DMS 273 (cell line): ENCODE measurements around the gene CCL19.

Experiments used
- DNase-seq: peaks from one replicate; lab custom pipeline; 2025; ENCODE audit not compliant: unreplicated experiment; lab: John Stamatoyannopoulos, UW

Gene CCL19

GRCh38 chr9:34701023-34701768 lies 10.1 kb upstream of the CCL19 start:
- peak; percentile 89 for DNase-seq

GRCh38 chr9:34694811-34695210 lies 3.7 kb upstream of the CCL19 start:
- no peak for DNase-seq

GRCh38 chr9:34693560-34693959 lies 2.5 kb upstream of the CCL19 start:
- no peak for DNase-seq

GRCh38 chr9:34691936-34692315 lies 850 bp upstream of the CCL19 start:
- no peak for DNase-seq

- no peak for DNase-seq
Measured at GRCh38 chr9:34689512-34689911, 1.6 kb downstream of the CCL19 start.

GRCh38 chr9:34689116-34689470 lies 2.0 kb downstream of the CCL19 start:
- no peak for DNase-seq

- no peak for DNase-seq
Measured at GRCh38 chr9:34688329-34689115, 2.6 kb downstream of the CCL19 start.

- DNase-seq, result no peak
Measured at GRCh38 chr9:34687276-34688030, 3.6 kb downstream of the CCL19 start.

GRCh38 chr9:34686732-34687131 lies 4.3 kb downstream of the CCL19 start:
- DNase-seq, result no peak

- DNase-seq, result no peak
Measured at GRCh38 chr9:34686231-34686630, 4.8 kb downstream of the CCL19 start.

GRCh38 chr9:34685591-34685990 lies 5.5 kb downstream of the CCL19 start:
- no peak for DNase-seq

- DNase-seq, result no peak
Measured at GRCh38 chr9:34684816-34685215, 6.3 kb downstream of the CCL19 start.

- no peak for DNase-seq
Measured at GRCh38 chr9:34684145-34684544, 6.9 kb downstream of the CCL19 start.

GRCh38 chr9:34675869-34676268 lies 15.2 kb downstream of the CCL19 start:
- DNase-seq, result no peak

- peak; percentile 93 for DNase-seq
Measured at GRCh38 chr9:34675048-34675714, 15.9 kb downstream of the CCL19 start.

- DNase-seq, result no peak
Measured at GRCh38 chr9:34674440-34674839, 16.6 kb downstream of the CCL19 start.

GRCh38 chr9:34671307-34671706 lies 19.8 kb downstream of the CCL19 start:
- DNase-seq, result peak; percentile 10

GRCh38 chr9:34669809-34670562 lies 21.1 kb downstream of the CCL19 start:
- DNase-seq, result no peak

GRCh38 chr9:34665381-34666250 lies 25.5 kb downstream of the CCL19 start:
- peak; percentile 96 for DNase-seq

GRCh38 chr9:34665067-34665380 lies 26.1 kb downstream of the CCL19 start:
- no peak for DNase-seq
